Fibroblast of peridontal ligament (primary cell): Measurements from ENCODE around the gene DPT.
"Not testable (repeated sequence)": the region's sequence is repeated elsewhere in the genome, so short reads cannot be mapped to it uniquely, and the experiment has no call there.

Source experiments
- DNase-seq: peaks from one replicate; pipeline ENCODE4 v3.0.0-alpha.2; 2010; ENCODE audit errors: extremely low read depth

DPT gene

DNA sequence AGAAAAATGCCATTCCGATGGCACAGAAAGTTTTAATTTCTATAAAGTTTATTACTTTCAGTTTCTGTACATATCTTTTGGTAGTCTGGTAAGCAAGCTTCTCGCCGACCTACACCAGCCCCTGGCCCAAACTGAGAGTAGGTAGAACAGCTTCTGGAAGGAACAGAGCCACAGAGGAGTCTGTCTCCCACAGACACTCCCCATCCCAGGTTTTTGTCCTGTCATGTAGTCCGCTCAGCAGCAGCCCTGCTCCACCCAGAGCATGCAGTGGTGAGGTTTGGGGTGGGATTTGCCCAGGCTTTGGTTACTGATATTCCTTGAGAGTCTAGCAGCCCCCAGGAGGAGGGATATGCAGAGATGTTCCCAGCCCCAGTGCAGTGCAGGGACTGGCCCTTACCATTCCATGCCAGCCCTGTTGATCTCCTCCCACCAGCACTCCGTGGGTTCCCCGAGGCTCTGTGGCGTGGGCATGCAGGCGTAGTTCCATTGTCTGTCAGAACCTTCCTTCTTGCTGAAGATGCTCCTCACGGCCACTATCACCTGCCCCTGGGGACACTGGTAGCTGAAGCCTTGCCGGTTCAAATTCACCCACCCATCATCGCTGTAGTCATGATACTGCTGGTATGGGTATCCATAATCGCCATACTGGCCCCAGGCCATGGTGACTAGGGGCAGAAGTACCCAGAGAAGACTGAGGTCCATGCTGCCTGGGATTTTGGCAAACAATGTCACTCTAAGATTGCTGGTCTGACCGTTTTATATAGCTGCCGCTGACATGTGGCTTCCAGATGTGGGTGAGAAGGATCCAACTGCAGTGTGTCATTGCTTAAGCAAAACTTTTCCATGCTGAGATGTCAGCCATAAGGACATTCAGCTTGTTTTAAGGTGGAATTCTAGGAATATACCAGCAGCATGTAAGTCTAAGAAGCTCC lies at the start of gene DPT:
Gene DPT (minus strand): TSS at position 734 of the 932 bp plus-strand sequence. CDS start 32 bp downstream, at position 702.
- DNase-seq = peak; percentile 66

DNA sequence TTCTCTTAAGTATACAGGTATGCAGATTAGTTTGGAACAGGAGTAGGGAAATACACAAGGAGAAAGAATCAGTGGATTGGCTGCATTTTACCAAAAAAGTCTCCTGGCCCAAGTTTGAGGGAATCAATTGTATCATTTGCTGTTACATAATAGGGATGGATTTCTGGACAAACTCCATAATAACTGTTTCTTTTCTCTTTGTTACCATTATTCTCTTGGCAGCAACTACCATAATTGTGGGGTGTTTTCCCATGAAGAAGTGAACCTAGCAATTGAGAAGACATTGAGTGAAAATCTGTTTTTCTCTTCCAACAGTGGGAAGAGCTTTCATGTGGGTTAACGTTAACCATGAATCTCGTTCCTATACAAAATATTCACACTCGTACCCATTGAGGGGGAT lies 46.4 kb upstream of the DPT start:
- DNase-seq = no peak

GRCh38 chr1:168774241-168774640 lies 45.2 kb upstream of the DPT start:
- DNase-seq = no peak

DNA sequence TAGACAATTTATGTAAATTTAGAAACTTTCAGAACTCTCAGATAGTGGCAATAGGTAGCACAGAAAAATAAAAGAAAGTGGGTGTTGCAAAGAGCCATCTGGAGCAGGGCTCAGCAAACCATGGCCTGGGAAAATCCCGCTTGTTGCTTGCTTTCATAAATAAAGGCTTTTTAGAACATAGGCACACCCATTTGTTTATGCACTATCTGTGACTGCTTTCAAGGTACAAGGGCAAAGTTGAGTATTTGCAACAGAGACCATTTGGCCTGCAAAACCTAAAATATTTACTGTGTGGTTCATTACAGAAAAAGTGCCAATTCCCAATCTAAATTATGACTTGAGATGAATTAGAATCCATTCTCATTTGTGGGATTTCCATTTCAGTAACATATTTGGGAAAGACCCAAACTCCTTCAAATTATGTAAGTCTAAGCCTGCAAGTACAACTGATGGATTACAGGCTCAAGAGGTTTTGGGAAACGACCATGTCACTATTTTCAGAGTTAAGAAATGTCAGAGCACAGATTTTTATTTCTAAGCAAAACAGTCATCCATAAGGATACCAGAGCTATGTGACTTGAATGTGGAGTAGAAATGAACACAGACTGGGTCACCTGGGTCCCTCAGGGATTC lies 43.5 kb upstream of the DPT start:
- DNase-seq = no peak

DNA sequence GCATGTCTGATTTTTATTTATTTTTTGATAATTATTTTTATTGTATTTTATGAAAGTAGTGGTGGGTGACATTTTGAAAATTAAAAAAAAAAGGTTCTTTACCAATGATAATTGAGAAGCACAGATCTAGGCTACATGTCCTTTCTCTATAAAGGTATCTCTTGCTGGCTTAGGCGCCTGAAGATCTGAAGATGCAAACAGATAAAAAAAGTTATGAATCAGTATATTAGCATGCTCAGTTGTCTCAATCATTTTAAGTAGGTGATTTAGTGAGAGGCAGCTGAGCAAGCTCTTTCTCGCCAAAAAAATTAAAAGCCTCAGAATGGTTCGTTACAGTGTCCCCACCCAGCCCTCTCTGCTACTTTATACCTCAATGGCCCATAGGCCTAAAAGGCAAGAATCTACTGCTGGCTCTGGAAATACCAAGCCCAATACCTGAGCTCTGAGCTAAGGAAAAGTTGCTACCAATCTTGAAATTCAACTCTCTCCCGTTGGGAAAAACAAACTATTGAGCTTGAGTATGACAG lies 42.2 kb upstream of the DPT start:
- DNase-seq = no peak

DNA sequence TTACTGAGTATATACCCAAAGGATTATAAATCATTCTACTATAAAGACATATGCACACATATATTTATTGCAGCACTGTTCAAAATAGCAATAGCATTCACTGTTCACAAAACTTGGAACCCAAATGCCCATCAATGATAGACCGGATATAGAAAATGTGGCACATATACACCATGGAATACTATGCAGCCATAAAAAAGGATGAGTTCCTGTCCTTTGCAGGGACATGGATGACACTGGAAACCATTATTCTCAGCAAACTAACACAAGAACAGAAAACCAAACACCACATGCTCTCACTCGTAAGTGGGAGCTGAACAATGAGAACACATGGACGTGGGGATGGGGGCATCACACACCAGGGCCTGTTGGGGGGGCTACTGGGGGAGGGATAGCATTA lies 40.9 kb upstream of the DPT start:
- DNase-seq = not testable (repeated sequence)

DNA sequence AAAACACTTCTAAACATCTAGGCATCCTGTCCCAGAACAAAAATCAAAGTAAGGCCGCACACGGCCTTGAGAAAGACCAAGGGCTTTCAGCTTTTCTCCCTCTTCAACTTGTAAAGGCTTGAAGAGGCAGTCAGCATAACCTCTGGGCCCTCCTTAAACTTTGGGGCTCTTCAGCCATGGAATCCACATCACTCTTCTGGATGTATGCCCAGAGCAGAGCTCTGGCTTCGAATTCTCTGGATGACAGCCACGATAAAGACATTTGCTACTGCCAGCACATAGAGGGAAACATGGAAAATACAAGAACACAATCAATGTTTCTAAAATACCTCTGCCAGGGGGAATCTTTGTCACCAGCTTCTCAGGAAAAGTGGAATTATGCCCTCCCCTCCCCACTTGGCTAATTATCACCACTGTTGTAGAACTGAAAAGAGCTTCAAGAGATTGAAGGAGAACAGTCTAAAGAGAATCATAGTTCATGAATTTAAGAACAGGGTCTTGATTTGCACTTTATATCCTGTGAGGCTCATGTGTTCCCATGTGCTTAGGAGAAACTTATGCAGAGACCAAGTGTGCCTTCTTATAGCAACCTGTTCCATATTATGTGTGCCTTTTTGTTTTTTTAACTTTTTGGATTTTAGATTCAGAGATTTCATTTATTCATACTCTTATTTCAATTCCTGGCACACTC lies 39.0 kb upstream of the DPT start:
- DNase-seq = peak; percentile 15

- DNase-seq = no peak
Observed at GRCh38 chr1:168766568-168766967, 37.6 kb upstream of the DPT start.

- no peak for DNase-seq
Observed at GRCh38 chr1:168763031-168763430, 34.0 kb upstream of the DPT start.

GRCh38 chr1:168762473-168762872 lies 33.5 kb upstream of the DPT start:
- no peak for DNase-seq

DNA sequence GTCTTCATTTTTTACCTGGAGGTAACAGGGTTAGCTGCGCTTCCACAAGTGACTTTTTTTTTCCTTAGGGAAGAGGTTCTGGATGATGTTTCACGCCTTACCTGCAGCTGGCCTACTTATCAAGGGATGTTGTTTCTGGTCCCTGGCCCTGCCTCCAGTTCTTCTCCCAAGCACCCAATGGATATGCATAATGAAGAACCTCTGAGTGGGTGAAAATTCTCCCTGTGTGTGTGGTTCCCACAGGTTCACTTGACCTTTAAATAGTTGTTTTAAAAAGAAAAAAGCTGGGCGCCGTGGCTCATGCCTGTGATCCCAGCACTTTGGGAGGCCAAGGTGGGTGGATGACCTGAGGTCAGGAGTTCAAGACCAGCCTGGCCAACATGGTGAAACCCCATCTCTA lies 31.8 kb upstream of the DPT start:
- no peak for DNase-seq

- DNase-seq = no peak
Observed at GRCh38 chr1:168760241-168760640, 31.2 kb upstream of the DPT start.

GRCh38 chr1:168759077-168759476 lies 30.1 kb upstream of the DPT start:
- no peak for DNase-seq

DNA sequence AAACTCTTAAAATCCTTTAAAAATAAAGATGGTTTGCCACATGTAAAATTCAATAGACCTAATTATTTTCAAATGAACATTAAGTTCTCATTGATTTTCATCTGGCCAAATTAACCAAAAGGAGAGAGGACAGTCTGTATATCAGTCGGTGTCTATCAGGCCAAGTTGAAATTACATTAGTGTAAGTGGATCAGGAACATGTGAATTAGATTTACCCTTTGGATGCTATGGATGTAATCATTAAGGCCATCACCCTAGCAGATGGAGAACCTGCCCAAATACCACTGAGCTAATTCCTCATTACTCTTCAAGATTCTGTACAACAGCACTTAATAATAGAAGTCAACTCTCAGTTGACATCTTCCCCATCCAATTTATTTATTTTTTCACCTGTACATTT lies 29.5 kb upstream of the DPT start:
- no peak for DNase-seq

GRCh38 chr1:168755800-168756418 lies 26.9 kb upstream of the DPT start:
- DNase-seq = no peak

GRCh38 chr1:168752171-168752832 lies 23.3 kb upstream of the DPT start:
- DNase-seq = no peak

- no peak for DNase-seq
Observed at GRCh38 chr1:168751195-168751650, 22.2 kb upstream of the DPT start.

- DNase-seq = no peak
Observed at GRCh38 chr1:168742994-168743650, 14.1 kb upstream of the DPT start.

GRCh38 chr1:168742386-168742785 lies 13.4 kb upstream of the DPT start:
- no peak for DNase-seq

GRCh38 chr1:168739908-168740307 lies 10.9 kb upstream of the DPT start:
- DNase-seq = no peak

- no peak for DNase-seq
Observed at GRCh38 chr1:168736520-168736919, 7.5 kb upstream of the DPT start.
